ENCODE results near the gene GPR155. TPM values are rescaled to one million over a fixed set of nuclear protein-coding genes. Genes with fewer than 3 reads are reported as not detected.
A peak's percentile ranks its signal among the peaks of the same experiment; 100 is the strongest.
"Not testable (repeated sequence)": the region's sequence is repeated elsewhere in the genome, so short reads cannot be mapped to it uniquely, and the experiment has no call there.

The GPR155 gene
- total and polyA plus RNA-seq, 7 experiments from 2014 or later = 5.2 to 25.0 (median 16.4) TPM

DNA sequence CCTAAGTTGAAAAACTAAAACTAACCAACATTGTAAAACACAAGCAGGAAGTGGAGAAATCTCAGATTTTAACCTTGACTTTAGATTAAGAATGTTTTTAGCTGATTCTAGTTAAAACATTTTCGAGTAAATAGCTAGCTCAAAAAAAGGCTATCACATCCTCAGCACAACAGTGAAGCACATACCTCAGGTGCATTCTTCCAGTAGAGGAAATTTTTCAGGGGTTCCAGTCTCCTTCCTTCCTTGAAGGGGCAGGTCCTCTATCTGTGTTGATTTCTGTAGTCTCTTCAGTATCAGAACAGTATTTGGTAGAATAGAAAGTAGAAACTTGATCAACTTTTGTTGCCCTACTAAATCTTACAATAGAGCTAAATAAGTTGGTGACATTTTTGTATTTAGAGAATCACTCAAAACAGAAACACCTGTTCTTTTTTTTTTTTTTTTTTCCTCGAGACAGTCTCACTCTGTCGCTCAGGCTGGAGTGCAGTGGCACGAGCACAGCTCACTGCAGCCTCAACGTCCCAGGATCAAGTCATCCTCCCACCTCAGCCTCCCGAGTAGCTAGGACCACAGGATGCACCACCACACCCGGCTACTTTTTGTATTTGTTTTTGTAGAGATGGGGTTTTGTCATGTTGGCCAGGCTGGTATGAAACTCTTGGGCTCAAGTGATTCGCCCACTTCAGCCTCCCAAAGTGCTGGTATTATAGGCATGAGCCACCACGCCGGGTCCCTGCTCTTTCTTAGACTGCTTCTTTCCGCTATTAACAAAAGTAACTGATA is 6.9 kb upstream of the GPR155 start:
- H3K27me3 Mint-ChIP-seq = no peaks in the 10 kb centered on the region
- ChIA-PET CTCF (interaction anchor here (0.7 to 2.9 kb wide), 6 partner anchors 8 to 194 kb away, joined by 3 to 17 read pairs (median 4); no protein-coding TSS in a partner anchor), POLR2A (interaction anchor here (0.5 to 3.1 kb wide), 22 partner anchors 8 to 195 kb away, joined by 3 to 17 read pairs (median 4); partner anchors contain the start of gene WIPF1)
- no peaks in the 10 kb centered on the region for H3K9me3 ChIP-seq (ENCODE audit: control insufficient read depth in 2 of 3, low read length in 3 of 3)
- H3K4me3 Mint-ChIP-seq = peak overlapping the region; percentile 74 to 92 (median 87)
- peak; percentile 33 for ATAC-seq
- peak overlapping the region; percentile 36 for H3K4me3 ChIP-seq (ENCODE audit: low read length)
- intact Hi-C loops (cut with micrococcal nuclease) = loop anchor here (1.0 to 2.0 kb wide), 6 partner anchors 8 to 675 kb away; partner anchors contain the start of gene ATF2 (in 1 of the 2)
- peak in 1 of 9 donors; percentile 28 for DNase-seq
- H3K9me3 Mint-ChIP-seq = peaks cover 0 to 3% (median 0%) of the 10 kb centered on the region in 11 donors
- H3K27me3 ChIP-seq (ENCODE audit: control insufficient read depth in 2 of 2, insufficient read depth in 2 of 2, low read length in 2 of 2) = no peaks in the 10 kb centered on the region
- peaks cover 34 to 79% (median 70%) of the 10 kb centered on the region in 7 donors for H3K4me1 Mint-ChIP-seq
- peak overlapping the region; percentile 85 for H3K27ac ChIP-seq (ENCODE audit: low read depth, low read length)
- peak overlapping the region; percentile 91 to 100 (median 98) for H3K27ac Mint-ChIP-seq
- no peaks in the 10 kb centered on the region for H3K36me3 ChIP-seq (ENCODE audit: control insufficient read depth in 2 of 3, insufficient read depth in 3 of 3, low read length in 3 of 3)
- H3K4me1 ChIP-seq (ENCODE audit: control insufficient read depth in 2 of 2, insufficient read depth in 2 of 2, low read length in 2 of 2) = peaks cover 45 to 47% of the 10 kb centered on the region in 2 donors
- peaks cover 0 to 13% (median 0%) of the 10 kb centered on the region in 5 donors for H3K36me3 Mint-ChIP-seq

DNA sequence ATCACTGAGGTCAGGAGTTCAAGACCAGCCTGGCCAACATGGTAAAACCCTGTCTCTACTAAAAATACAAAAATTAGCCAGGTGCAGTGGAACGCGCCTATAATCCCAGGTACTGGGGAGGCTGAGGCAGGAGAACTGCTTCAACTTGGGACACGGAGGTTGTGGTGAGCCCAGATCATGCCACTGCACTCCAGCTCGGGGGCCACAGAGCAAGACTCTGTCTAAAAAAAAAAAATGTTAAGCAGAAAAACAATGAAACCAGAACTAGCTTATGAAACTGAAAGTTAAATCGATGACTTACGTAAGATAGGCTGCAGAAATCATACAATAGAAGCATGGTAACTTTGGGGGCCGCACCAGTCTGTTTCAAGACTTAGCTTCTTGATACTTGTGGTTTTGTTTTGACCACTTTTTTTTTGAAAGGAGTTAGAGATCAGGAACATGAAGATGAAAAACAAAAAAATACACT is 6.2 kb upstream of the GPR155 start:
- DNase-seq (peak; percentile 18 to 89 (median 85)), ATAC-seq (peak; percentile 95)
- Histone ChIP-seq H3K9me3 (ENCODE audit: control insufficient read depth in 2 of 3, low read length in 3 of 3) (no peaks in the 10 kb centered on the region), H3K27ac (ENCODE audit: low read depth, low read length) (peak overlapping the region; percentile 85), H3K36me3 (ENCODE audit: control insufficient read depth in 2 of 3, insufficient read depth in 3 of 3, low read length in 3 of 3) (no peaks in the 10 kb centered on the region), H3K27me3 (ENCODE audit: control insufficient read depth in 2 of 2, insufficient read depth in 2 of 2, low read length in 2 of 2) (no peaks in the 10 kb centered on the region), H3K4me1 (ENCODE audit: control insufficient read depth in 2 of 2, insufficient read depth in 2 of 2, low read length in 2 of 2) (peaks cover 49 to 50% of the 10 kb centered on the region in 2 donors), H3K4me3 (ENCODE audit: low read length) (peak overlapping the region; percentile 36)
- Mint-ChIP-seq H3K4me1 (peaks cover 40 to 87% (median 77%) of the 10 kb centered on the region in 7 donors), H3K36me3 (peaks cover 0 to 13% (median 0%) of the 10 kb centered on the region in 5 donors), H3K27ac (peak overlapping the region; percentile 91 to 100 (median 98)), H3K9me3 (peaks cover 0 to 3% (median 0%) of the 10 kb centered on the region in 11 donors), H3K4me3 (peak overlapping the region; percentile 74 to 92 (median 87)), H3K27me3 (no peaks in the 10 kb centered on the region)
- intact Hi-C loops (cut with micrococcal nuclease) = loop anchor here (1.0 to 2.0 kb wide), 6 partner anchors 8 to 675 kb away; partner anchors contain the start of gene ATF2 (in 1 of the 2)
- ChIA-PET CTCF (interaction anchor here (0.6 to 2.9 kb wide), 7 partner anchors 9 to 315 kb away, joined by 3 to 17 read pairs (median 4); no protein-coding TSS in a partner anchor), POLR2A (interaction anchor here (0.5 to 3.1 kb wide), 20 partner anchors 9 to 190 kb away, joined by 3 to 17 read pairs (median 4); partner anchors contain the start of gene WIPF1)

DNA sequence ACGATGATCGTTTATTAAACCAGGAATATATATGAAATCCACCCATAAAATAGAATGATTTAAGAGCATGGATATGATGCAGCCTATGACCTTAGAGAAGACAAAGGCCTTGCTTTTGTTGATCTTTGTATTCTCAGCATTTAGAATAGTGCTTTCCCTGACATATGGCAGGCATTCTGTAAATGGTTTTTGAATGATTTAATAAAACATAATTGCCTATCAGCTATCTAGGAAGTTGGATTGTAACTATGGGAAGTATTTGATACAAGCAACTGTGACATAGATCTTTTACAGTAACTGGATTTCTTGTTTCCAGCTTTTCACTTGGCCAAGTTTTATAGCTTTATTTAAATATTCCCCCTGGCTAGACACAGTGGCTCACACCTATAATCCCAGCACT is 5.1 kb upstream of the GPR155 start:
- peak overlapping the region in 8 of 10 donors; percentile 45 to 90 (median 65) for H3K4me3 Mint-ChIP-seq
- H3K36me3 Mint-ChIP-seq = peaks cover 0 to 13% (median 0%) of the 10 kb centered on the region in 5 donors
- H3K9me3 ChIP-seq (ENCODE audit: control insufficient read depth in 2 of 3, low read length in 3 of 3) = no peaks in the 10 kb centered on the region
- ChIA-PET CTCF (interaction anchor here (2.9 kb wide), 1 partner anchor 29 kb away, joined by 17 read pairs; no protein-coding TSS in a partner anchor), POLR2A (interaction anchor here (0.7 to 3.1 kb wide), 7 partner anchors 8 to 107 kb away, joined by 3 to 17 read pairs (median 6); partner anchors contain the start of gene WIPF1)
- H3K4me1 Mint-ChIP-seq = peaks cover 41 to 94% (median 85%) of the 10 kb centered on the region in 7 donors
- no peaks in the 10 kb centered on the region for H3K36me3 ChIP-seq (ENCODE audit: control insufficient read depth in 2 of 3, insufficient read depth in 3 of 3, low read length in 3 of 3)
- H3K9me3 Mint-ChIP-seq = peaks cover 0 to 3% (median 0%) of the 10 kb centered on the region in 11 donors
- no peak overlapping the region for H3K4me3 ChIP-seq (ENCODE audit: low read length)
- no peaks in the 10 kb centered on the region for H3K27me3 Mint-ChIP-seq
- DNase-seq = no peak
- no peak for ATAC-seq
- intact Hi-C loops (cut with micrococcal nuclease) = loop anchor here in 1 of 2 donors (2.0 kb wide), 1 partner anchor 31 kb away; no protein-coding TSS in a partner anchor
- H3K27me3 ChIP-seq (ENCODE audit: control insufficient read depth in 2 of 2, insufficient read depth in 2 of 2, low read length in 2 of 2) = no peaks in the 10 kb centered on the region
- peaks cover 50 to 53% of the 10 kb centered on the region in 2 donors for H3K4me1 ChIP-seq (ENCODE audit: control insufficient read depth in 2 of 2, insufficient read depth in 2 of 2, low read length in 2 of 2)
- H3K27ac ChIP-seq (ENCODE audit: low read depth, low read length) = peak overlapping the region; percentile 85
- H3K27ac Mint-ChIP-seq = peak overlapping the region; percentile 78 to 100 (median 98)

DNA sequence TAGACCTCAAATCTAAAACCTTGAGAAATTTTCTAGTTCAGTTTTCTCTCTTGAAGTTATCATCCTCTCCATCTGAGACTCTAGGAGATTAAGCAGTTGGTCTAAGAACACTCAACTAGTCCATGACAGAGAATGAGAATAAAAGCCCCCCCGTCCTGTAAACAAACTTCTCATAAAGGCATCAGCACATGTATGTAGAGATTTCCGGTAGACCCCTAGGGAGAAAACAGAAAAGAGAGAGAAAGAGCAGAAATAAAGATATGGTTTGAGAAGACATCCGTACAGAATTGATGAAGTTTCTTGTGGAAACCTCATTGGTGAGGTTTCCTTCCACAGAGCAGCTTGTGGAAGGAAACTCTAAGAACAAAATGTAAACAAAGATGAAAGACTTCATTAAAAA is 3.2 kb upstream of the GPR155 start:
- intact Hi-C loops (cut with micrococcal nuclease) = no loop called here
- no peaks in the 10 kb centered on the region for H3K27me3 ChIP-seq (ENCODE audit: control insufficient read depth in 2 of 2, insufficient read depth in 2 of 2, low read length in 2 of 2)
- Mint-ChIP-seq H3K4me1 (peaks cover 41 to 88% (median 82%) of the 10 kb centered on the region in 7 donors), H3K4me3 (peak overlapping the region; percentile 70 to 98 (median 78)), H3K36me3 (peaks cover 0 to 7% (median 0%) of the 10 kb centered on the region in 5 donors), H3K27me3 (no peaks in the 10 kb centered on the region), H3K9me3 (peaks cover 0 to 3% (median 0%) of the 10 kb centered on the region in 11 donors), H3K27ac (peak overlapping the region; percentile 87 to 100 (median 92))
- H3K36me3 ChIP-seq (ENCODE audit: control insufficient read depth in 2 of 3, insufficient read depth in 3 of 3, low read length in 3 of 3) = peaks cover 0 to 4% (median 0%) of the 10 kb centered on the region in 3 experiments
- H3K4me1 ChIP-seq (ENCODE audit: control insufficient read depth in 2 of 2, insufficient read depth in 2 of 2, low read length in 2 of 2) = peaks cover 41 to 46% of the 10 kb centered on the region in 2 donors
- ChIA-PET POLR2A (interaction anchor here (0.6 to 1.7 kb wide), 6 partner anchors 9 to 642 kb away, joined by 3 to 6 read pairs (median 3); no protein-coding TSS in a partner anchor), CTCF (interaction anchor here (0.6 to 1.2 kb wide), 2 partner anchors 27 to 139 kb away, joined by 3 to 6 read pairs; no protein-coding TSS in a partner anchor)
- no peaks in the 10 kb centered on the region for H3K9me3 ChIP-seq (ENCODE audit: control insufficient read depth in 2 of 3, low read length in 3 of 3)
- no peak for ATAC-seq
- H3K27ac ChIP-seq (ENCODE audit: low read depth, low read length) = peak overlapping the region; percentile 69
- H3K4me3 ChIP-seq (ENCODE audit: low read length) = peak overlapping the region; percentile 42
- DNase-seq = peak in 2 of 9 donors; percentile 8 to 18

DNA sequence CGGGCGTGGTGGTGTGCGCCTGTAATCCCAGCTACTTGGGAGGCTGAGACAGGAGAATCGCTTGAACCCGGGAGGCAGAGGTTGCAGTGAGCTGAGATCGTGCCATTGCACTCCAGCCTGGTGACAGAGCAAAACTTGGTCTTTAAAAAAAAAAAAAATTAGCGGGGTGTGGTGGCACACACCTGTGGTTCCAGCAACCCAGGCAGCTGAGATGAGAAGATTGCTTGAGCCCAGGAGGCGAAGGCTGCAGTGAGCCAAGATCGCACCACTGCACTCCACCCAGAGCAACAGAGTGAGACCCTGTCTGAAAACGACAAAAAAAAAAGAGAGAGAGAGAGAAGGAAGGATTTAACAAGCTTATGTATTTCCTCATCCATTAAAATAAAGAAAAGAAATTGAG is 2.7 kb upstream of the GPR155 start:
- not testable (repeated sequence) for H3K9me3 Mint-ChIP-seq; H3K9me3 ChIP-seq (ENCODE audit: control insufficient read depth in 2 of 3, low read length in 3 of 3); H3K36me3 ChIP-seq (ENCODE audit: control insufficient read depth in 2 of 3, insufficient read depth in 3 of 3, low read length in 3 of 3); H3K27me3 Mint-ChIP-seq; ATAC-seq; H3K27me3 ChIP-seq (ENCODE audit: control insufficient read depth in 2 of 2, insufficient read depth in 2 of 2, low read length in 2 of 2); H3K36me3 Mint-ChIP-seq
- peak overlapping the region; percentile 42 for H3K4me3 ChIP-seq (ENCODE audit: low read length)
- intact Hi-C loops (cut with micrococcal nuclease) = loop anchor here (5.0 kb wide), 4 partner anchors 92 to 1932 kb away; partner anchors contain the start of genes ATP5MC3 (in 2 of the 2), PDK1 (in 1 of the 2) and SCRN3 (in 1 of the 2)
- Mint-ChIP-seq H3K4me1 (peaks cover 44 to 88% (median 84%) of the 10 kb centered on the region in 7 donors), H3K27ac (peak overlapping the region; percentile 87 to 100 (median 92)), H3K4me3 (peak overlapping the region; percentile 70 to 98 (median 78))
- H3K27ac ChIP-seq (ENCODE audit: low read depth, low read length) = peak overlapping the region; percentile 69
- H3K4me1 ChIP-seq (ENCODE audit: control insufficient read depth in 2 of 2, insufficient read depth in 2 of 2, low read length in 2 of 2) = peaks cover 39 to 44% of the 10 kb centered on the region in 2 donors
- ChIA-PET POLR2A (interaction anchor here (0.6 to 1.7 kb wide), 8 partner anchors 9 to 642 kb away, joined by 3 to 6 read pairs (median 3); no protein-coding TSS in a partner anchor), CTCF (interaction anchor here (0.6 to 1.2 kb wide), 2 partner anchors 26 to 139 kb away, joined by 3 to 6 read pairs; no protein-coding TSS in a partner anchor)
- peak in 4 of 9 donors; percentile 23 to 37 (median 32) for DNase-seq

Measured in naive thymus-derived CD4-positive, alpha-beta T cell (primary cell).